A673 (cell line): ENCODE measurements around the gene CHRNA4. TPM values are rescaled to one million over a fixed set of nuclear protein-coding genes. Genes with fewer than 3 reads are reported as not detected.

Experiments used
- BruUV-seq: library from RNA; stranded (reverse); fragments of 400-500 nt; replicated peaks from 2 replicates; lab custom pipeline; 2021; lab: Mats Ljungman, UMichigan
- CTCF ChIA-PET: fragments of 300-600 bp; sonication (Branson Sonifier 250); formaldehyde crosslinking; loops from one replicate; lab custom pipeline; 2022; ENCODE audit warnings: antibody characterized with exemption; lab: Charles Lee
- POLR2A ChIA-PET: fragments of 300-600 bp; sonication (Branson Sonifier 250); formaldehyde crosslinking; loops from one replicate; lab custom pipeline; 2022; ENCODE audit warnings: antibody characterized with exemption; ENCODE audit not compliant: low non-redundant PET; lab: Charles Lee
- DNase-seq: peaks from one replicate; pipeline ENCODE4 v3.0.0-alpha.2; 2015; ENCODE audit warnings: low spot score
- H3K27ac ChIP-seq: fragments of 200-600 bp; sonication (generic); 2 replicates; pipeline ENCODE4 v1.5.1; 2016; ENCODE audit warnings: mixed run types, low read depth, mild to moderate bottlenecking, mixed read lengths, antibody characterized with exemption, low read length; ENCODE audit not compliant: poor library complexity, severe bottlenecking
- H3K27me3 ChIP-seq: fragments of 200-600 bp; sonication (generic); replicated peaks from 2 replicates; pipeline ENCODE4 v1.6.1; 2017; ENCODE audit warnings: mixed run types, low read depth, mild to moderate bottlenecking, mixed read lengths, antibody characterized with exemption, low read length; ENCODE audit not compliant: insufficient read depth, poor library complexity
- H3K36me3 ChIP-seq: fragments of 200-600 bp; sonication (generic); 2 replicates; pipeline ENCODE4 v1.6.1; 2016; ENCODE audit warnings: mixed run types, mild to moderate bottlenecking, mixed read lengths, antibody characterized with exemption, low read length; ENCODE audit not compliant: insufficient read depth, poor library complexity, severe bottlenecking
- H3K4me1 ChIP-seq: fragments of 200-600 bp; sonication (generic); 2 replicates; pipeline ENCODE4 v1.6.1; 2017; ENCODE audit warnings: mixed run types, mild to moderate bottlenecking, mixed read lengths, antibody characterized with exemption, low read length; ENCODE audit not compliant: insufficient read depth, poor library complexity, severe bottlenecking
- H3K4me3 ChIP-seq: fragments of 200-600 bp; sonication (generic); 2 replicates; pipeline ENCODE4 v1.5.1; 2016; ENCODE audit warnings: low read depth, mixed run types, mild to moderate bottlenecking, mixed read lengths, low read length; ENCODE audit not compliant: poor library complexity, severe bottlenecking
- H3K9me3 ChIP-seq: fragments of 200-600 bp; sonication (generic); 2 replicates; pipeline ENCODE4 v1.6.1; 2016; ENCODE audit warnings: mixed run types, low read depth, mild to moderate bottlenecking, mixed read lengths, antibody characterized with exemption, low read length; ENCODE audit not compliant: poor library complexity, severe bottlenecking
- EZH2 ChIP-seq: fragments of 200-600 bp; sonication (generic); IDR thresholded peaks from 2 replicates; pipeline ENCODE4 v1.6.1; 2017; ENCODE audit warnings: borderline replicate concordance, low read depth, mild to moderate bottlenecking, mixed read lengths, antibody characterized with exemption, low read length; ENCODE audit not compliant: poor library complexity, severe bottlenecking
- intact Hi-C: fragments of 100-400 bp; cut with micrococcal nuclease; formaldehyde crosslinking; loops from one replicate; pipeline ENCODE4 v1.10.0; 2022; ENCODE audit not compliant: unreplicated experiment
- total RNA-seq: library from RNA; stranded (reverse); gene quantifications from 2 replicates; pipeline ENCODE4 v1.2.3, GENCODE V29; 2021
- TF ChIP-seq, protein P1 (sequence below): fragments of 300-800, 200-600 bp; sonication (generic); conservative IDR thresholded peaks from 2 replicates; pipeline ENCODE4 v1.5.1; 2017; ENCODE audit warnings: low read depth, mild to moderate bottlenecking, antibody characterized with exemption, low read length, moderate library complexity, mixed read lengths

CHRNA4 gene
- total RNA-seq, 1 experiment from 2014 or later, result 0.26 TPM

DNA sequence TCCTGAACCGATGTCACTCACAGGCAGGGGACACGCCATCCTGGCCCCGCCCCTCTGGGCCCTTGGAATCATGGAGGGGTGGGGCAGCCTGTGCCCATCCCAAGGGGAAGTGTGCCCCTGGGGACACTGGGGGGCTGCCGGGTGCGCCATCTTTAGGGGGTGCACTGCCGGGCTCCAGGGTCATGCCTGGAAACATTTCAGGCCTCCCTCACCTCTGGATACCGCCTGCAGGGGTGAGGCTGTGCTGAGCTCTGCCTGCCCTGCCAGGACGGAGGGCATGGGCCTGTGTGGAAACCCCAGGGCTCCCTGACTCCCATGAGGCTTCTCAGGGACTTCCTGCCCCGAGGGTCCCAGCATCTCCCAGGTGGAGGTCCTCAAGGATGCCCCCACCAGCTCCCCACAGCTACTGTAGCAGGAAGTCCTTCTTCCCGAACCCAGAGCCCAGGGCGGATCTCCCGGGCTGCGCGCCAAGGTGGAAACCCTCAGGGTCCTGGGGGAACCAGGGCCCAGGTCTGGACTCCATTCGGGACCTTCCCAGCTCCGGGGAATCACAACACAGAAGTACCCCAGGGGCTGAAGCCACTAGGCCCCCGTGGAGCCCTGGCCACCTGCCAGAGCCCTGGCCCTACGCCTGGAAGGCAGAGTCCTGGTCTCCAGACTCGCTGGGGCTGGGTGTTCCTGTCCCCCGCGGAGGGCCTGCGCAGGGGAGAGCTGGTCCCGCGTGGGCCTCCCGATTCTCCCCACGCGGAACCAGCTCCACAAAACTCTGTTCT is 15.6 kb downstream of the CHRNA4 start:
- Histone ChIP-seq H3K4me3 (no peak overlapping the region), H3K36me3 (no peaks in the 10 kb centered on the region), H3K27ac (no peak overlapping the region), H3K27me3 (no peaks in the 10 kb centered on the region), H3K4me1 (peaks cover 7% of the 10 kb centered on the region), H3K9me3 (no peaks in the 10 kb centered on the region)
- no TSS peak for BruUV-seq
- POLR2A ChIA-PET, result no interaction called here
- intact Hi-C loops, result no loop called here
- TF ChIP-seq, protein P1, sequence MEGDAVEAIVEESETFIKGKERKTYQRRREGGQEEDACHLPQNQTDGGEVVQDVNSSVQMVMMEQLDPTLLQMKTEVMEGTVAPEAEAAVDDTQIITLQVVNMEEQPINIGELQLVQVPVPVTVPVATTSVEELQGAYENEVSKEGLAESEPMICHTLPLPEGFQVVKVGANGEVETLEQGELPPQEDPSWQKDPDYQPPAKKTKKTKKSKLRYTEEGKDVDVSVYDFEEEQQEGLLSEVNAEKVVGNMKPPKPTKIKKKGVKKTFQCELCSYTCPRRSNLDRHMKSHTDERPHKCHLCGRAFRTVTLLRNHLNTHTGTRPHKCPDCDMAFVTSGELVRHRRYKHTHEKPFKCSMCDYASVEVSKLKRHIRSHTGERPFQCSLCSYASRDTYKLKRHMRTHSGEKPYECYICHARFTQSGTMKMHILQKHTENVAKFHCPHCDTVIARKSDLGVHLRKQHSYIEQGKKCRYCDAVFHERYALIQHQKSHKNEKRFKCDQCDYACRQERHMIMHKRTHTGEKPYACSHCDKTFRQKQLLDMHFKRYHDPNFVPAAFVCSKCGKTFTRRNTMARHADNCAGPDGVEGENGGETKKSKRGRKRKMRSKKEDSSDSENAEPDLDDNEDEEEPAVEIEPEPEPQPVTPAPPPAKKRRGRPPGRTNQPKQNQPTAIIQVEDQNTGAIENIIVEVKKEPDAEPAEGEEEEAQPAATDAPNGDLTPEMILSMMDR, result no peak
- TF ChIP-seq EZH2, result no peak
- DNase-seq, result peak; percentile 38
- CTCF ChIA-PET, result no interaction called here

DNA sequence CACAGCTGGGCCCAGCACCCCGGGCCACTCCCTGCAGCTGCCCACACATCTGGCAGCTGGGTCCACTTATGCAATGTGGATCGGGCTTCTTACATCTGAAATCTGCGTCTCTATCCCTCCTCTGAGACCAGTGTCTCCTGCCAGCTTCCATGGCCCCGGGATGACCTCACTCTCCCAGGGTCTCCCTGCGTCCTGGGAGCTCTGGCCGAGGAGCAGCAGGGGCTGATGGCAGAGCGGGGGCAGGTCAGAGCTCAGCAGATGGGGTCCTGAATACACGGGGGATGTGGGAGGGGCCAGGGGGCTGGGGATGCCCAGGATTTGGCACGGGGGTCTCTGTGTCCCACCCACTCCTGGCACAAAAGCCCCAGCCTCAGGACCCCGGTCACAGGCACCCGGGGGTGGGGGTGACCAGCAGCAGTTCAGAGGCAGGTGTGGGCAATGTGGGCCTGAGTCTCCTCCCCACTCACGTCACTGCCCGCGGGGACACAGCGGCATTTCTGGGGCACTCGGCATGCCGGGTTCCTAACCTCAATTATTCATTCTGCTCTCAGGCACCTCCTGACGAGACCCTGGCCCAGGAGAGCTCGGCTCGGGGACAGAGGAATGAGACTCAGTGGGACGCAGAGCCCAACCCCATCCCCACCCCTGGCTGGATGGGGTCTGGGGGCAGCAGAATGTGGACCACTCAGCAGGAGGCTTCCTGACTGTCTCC is 16.4 kb downstream of the CHRNA4 start:
- no peaks in the 10 kb centered on the region for H3K36me3 ChIP-seq
- BruUV-seq, result no TSS peak
- no peak for DNase-seq
- H3K27me3 ChIP-seq, result no peaks in the 10 kb centered on the region
- POLR2A ChIA-PET, result no interaction called here
- H3K27ac ChIP-seq, result no peak overlapping the region
- no peak overlapping the region for H3K4me3 ChIP-seq
- peaks cover 7% of the 10 kb centered on the region for H3K4me1 ChIP-seq
- CTCF ChIA-PET, result no interaction called here
- intact Hi-C loops, result no loop called here
- no peak for TF ChIP-seq EZH2
- TF ChIP-seq, protein P1, result no peak
- H3K9me3 ChIP-seq, result no peaks in the 10 kb centered on the region

DNA sequence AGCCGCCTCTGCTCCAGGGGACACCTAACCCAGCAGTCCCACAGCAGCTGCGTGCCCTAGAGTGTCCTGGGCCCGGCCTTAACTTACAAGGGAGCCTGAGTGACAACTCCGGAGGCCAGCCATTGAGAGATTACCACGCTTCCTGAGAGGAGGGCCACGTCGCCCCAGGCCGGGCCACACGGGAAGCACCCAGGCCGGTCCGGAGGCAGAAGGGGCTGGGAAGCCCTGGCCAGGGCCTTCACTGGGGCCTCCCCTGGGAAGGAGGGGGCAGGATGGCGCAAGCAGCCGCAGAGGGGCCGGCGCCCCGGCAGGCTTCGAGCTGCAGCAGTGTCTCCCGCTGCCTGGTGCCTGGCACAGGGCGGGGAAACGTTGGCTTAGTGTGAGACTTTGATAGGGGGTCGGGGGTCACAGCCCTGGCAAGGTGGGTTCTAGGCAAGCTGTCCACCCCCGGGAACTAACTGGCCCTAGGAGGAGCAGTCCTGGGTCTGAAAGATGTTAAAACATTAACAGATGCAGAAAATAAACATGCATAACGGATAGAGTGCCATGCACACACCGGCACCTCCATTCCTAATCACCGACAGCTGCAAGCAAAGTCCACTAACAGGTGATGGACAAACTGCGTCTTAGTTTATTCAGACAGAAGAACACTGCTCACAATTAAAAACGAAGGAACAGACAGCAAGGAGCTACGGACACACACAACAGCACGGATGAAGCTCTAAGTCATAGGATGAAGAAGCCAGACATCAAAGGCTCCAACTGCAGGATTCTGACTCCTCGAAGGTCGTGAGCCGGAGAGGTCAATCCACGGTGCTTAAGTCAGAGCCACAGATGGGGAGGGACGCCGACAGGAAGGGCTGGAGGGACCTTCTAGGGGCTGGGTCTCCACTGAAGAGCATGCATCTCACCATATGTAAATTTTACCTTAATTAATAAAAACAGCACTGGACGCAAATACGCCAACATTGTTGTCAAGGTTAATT is 17.4 kb downstream of the CHRNA4 start:
- Histone ChIP-seq H3K27ac (no peak overlapping the region), H3K4me1 (peaks cover 7% of the 10 kb centered on the region), H3K36me3 (no peaks in the 10 kb centered on the region), H3K9me3 (no peaks in the 10 kb centered on the region), H3K27me3 (no peaks in the 10 kb centered on the region), H3K4me3 (no peak overlapping the region)
- TF ChIP-seq, protein P1, result no peak
- TF ChIP-seq EZH2, result no peak
- no TSS peak for BruUV-seq
- no peak for DNase-seq
- ChIA-PET CTCF (no interaction called here), POLR2A (no interaction called here)
- intact Hi-C loops, result no loop called here
